ENCODE data around the gene MAP2K5. TPM values are rescaled to one million over a fixed set of nuclear protein-coding genes. Genes with fewer than 3 reads are reported as not detected.

The MAP2K5 gene
- total RNA-seq, 4 donors from 2014 or later: 8.0 to 14.0 (median 9.1) TPM

- no peak for DNase-seq (ENCODE audit: low spot score in 2 of 2)
- intact Hi-C loops (cut with DNase I; ENCODE audit: low total_unique reads): no loop called here
- TF ChIP-seq POLR2A (IDR thresholded peaks at IDR 0.05) (no peak), CTCF (IDR thresholded peaks at IDR 0.05) (no peak)
- 79% methylated on average over 6 of the region's 6 CpGs for WGBS, 2 donors
- H3K4me3 ChIP-seq (ENCODE audit: low read depth, poor library complexity, severe bottlenecking): no peak overlapping the region
Observed at GRCh38 chr15:67799801-67800205, 257.3 kb downstream of the MAP2K5 start.

GRCh38 chr15:67801142-67801541 lies 258.6 kb downstream of the MAP2K5 start:
- TF ChIP-seq CTCF (IDR thresholded peaks at IDR 0.05) (no peak), POLR2A (IDR thresholded peaks at IDR 0.05) (no peak)
- WGBS, 2 donors: 97 to 100% methylated on average over 2 of the region's 2 CpGs
- intact Hi-C loops (cut with DNase I; ENCODE audit: low total_unique reads): no loop called here

GRCh38 chr15:67801926-67802914 lies 259.7 kb downstream of the MAP2K5 start:
- WGBS, 2 donors: 83 to 93% methylated on average over 19 of the region's 19 CpGs
- no peak overlapping the region for H3K4me3 ChIP-seq (ENCODE audit: low read depth, poor library complexity, severe bottlenecking)
- DNase-seq (ENCODE audit: low spot score in 2 of 2): no peak
- intact Hi-C loops (cut with DNase I; ENCODE audit: low total_unique reads): no loop called here
- TF ChIP-seq POLR2A (IDR thresholded peaks at IDR 0.05): no peak
- TF ChIP-seq CTCF (IDR thresholded peaks at IDR 0.05): no peak

More at GRCh38 chr15:67801142-67801541, 258.6 kb downstream of the MAP2K5 start:
- no peak overlapping the region for H3K4me3 ChIP-seq (ENCODE audit: low read depth, poor library complexity, severe bottlenecking)
- no peak for DNase-seq (ENCODE audit: low spot score in 2 of 2)

GRCh38 chr15:67803299-67803698 lies 260.8 kb downstream of the MAP2K5 start:
- no peak for TF ChIP-seq POLR2A (IDR thresholded peaks at IDR 0.05)
- no peak for TF ChIP-seq CTCF (IDR thresholded peaks at IDR 0.05)
- no peak overlapping the region for H3K4me3 ChIP-seq (ENCODE audit: low read depth, poor library complexity, severe bottlenecking)
- intact Hi-C loops (cut with DNase I; ENCODE audit: low total_unique reads): no loop called here
- 75 to 85% methylated on average over 3 of the region's 3 CpGs for WGBS, 2 donors
- DNase-seq (ENCODE audit: low spot score in 2 of 2): no peak

GRCh38 chr15:67803996-67804843 lies 261.7 kb downstream of the MAP2K5 start:
- TF ChIP-seq POLR2A (IDR thresholded peaks at IDR 0.05): no peak
- TF ChIP-seq CTCF (IDR thresholded peaks at IDR 0.05): no peak
- H3K4me3 ChIP-seq (ENCODE audit: low read depth, poor library complexity, severe bottlenecking): no peak overlapping the region
- WGBS, 2 donors: 80 to 86% methylated on average over 27 of the region's 27 CpGs
- intact Hi-C loops (cut with DNase I; ENCODE audit: low total_unique reads): no loop called here
- DNase-seq (ENCODE audit: low spot score in 2 of 2): peak in 1 of 2 donors; percentile 79
